T-helper 2 cell (primary cell): ENCODE data around the gene MATK.
"Not testable (repeated sequence)": the region's sequence is repeated elsewhere in the genome, so short reads cannot be mapped to it uniquely, and the experiment has no call there.

ENCODE experiments used
- DNase-seq, 5 experiments: peaks; one replicate each; pipeline versions ENCODE4 v3.0.0 to v3.0.0-alpha.2; 2012 to 2022

The MATK gene

DNA sequence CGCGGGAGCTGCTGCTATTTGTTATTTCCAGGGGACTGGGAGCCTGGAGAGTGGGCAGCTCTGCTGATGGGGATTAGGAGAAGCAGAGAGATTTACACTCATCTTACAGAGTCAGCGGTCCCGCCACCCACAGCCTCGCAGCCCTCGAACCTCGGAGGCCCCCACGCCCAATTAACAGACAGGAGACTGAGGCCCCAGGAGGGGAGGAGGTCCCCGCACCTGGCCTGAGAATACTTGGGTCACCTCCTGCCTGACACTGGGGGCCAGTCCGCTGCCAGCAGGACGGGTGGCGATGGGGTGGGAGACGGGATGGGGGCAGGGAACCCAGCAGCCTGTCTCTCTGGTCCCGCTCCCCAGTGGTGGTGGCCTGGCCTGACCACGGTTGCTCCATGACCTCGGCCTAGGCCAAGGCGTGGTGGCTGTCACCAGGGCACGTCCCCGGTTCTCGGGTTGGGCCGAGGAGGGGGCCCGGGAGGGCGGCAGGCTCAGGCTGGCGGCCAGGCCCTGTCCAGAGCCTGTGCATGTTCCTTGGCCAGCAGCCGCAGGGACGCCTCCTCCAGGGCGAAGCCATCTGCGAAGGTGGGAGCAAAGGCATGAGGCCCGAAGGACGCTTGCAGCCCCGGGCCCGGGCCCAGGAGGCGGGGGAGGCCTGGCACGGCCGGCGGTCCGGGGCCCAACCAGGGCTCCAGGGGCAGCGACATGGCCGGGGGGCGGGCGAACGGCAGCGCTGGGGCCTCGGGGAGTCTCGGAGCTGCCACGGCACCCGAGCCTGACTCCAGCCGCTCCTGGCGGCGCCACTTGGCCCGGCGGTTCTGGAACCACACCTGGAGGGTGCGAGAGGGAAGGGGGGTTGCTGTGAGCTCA, 15.8 kb downstream of the MATK start:
- no peak for DNase-seq

DNA sequence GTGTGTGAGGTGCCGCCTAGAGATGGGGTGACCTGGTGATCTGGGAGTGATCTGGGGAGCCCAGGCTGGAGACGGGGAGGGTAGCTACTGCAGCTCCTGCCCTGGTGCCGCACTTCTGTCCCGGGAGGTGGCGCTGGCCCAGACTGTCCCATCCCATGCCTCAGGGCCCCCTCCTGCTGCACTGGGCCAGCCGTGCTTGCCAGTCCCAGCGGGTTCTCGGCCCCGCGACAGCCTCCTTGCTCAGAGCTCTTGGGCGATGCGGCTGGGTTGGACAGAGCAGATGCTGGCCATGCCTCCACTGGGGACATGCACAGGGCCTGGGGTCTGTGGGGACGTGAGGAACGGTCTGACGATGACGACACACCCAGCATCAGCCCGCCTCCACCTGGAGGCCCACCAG, 16.7 kb downstream of the MATK start:
- DNase-seq = no peak

DNA sequence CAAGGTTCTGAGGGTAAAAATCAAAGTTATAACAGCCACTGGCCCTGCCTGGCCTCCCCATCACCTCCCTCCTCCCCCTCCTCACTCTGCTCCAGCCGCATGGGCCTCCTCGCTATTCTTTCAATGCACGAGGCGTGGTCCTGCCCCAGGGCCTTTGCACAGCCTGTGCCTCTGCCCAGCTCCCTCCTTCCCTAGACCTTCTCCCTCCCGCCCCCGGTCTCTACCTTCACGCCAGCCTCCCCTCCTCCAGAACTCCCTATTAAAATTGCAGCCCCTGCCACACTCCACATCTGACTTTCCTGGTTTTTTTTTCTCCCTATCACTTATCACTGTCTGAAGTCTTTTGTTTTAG, 17.5 kb downstream of the MATK start:
- no peak for DNase-seq

DNA sequence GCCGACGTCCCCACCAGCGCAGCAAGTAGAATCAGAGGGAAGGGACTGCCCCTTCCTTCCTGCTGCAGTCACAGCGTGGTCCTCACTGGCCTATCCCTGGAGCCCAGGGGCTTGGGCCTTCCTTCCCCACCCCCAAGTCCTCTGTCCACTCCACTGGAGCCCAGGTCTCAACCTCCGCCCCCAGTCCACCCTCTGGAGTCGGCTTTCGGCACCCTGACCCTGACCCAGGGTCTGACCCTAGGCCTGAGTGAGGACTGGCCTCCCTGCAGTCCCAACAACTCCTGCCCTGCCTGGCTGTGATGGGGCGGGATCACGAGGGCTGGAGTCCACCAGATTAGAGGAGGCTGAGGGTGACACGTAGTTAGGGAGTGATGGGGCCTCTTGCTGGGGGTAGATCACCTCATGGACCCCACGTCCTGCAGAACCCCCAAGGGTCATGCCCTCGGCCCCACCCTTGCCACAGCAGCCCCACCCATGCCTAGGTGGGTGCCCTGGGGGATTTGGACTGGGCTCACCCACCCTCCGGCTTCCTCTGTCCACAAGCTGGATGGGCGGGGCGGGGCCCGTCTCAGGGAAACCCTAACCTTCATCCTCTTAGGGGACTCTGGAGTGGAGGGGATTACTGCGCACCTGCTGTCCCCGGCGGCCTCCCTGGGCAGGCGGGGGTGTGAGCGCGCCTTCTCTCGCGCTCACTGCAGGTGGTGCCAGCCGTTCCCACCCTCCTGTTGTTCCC, 18.0 kb downstream of the MATK start:
- no peak for DNase-seq

DNA sequence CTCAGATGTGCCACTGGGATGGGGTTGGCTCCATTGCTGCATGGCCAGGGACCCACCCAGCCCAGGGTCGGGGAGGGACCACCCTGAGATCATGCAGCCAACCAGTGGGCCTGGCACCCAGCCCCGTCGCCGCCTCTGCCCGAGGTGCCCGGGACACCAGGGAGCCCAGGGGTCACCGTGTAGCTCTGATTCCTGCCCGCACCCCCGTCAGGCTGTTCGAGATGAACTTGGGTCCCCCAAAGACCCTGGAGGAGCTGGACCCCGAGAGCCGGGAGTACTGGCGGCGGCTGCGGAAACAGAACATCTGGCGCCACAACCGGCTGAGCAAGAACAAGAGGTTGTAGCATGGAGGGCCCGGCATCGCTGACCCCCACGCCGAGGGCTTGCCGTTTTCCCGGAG, 19.1 kb downstream of the MATK start:
- no peak for DNase-seq

DNA sequence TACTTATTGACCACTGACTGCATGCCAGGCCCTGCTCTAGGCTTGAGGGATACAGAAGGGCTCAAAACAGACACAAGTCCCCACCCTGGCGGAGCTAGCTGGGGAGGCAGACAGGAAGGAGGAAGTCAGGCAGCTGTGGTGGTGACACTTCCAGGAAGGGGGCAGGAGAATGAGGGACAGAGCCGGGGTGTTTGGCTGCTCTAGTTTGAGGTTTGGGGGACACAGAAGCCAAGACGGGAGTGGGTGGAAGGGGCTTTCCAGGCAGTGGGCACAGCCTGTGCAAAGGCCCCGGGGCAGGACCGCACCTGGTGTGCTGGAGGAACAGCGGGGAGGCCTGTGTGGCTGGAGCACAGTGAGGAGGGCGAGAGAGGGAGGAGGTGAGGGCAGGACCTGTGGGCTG, 19.7 kb downstream of the MATK start:
- DNase-seq = no peak

DNA sequence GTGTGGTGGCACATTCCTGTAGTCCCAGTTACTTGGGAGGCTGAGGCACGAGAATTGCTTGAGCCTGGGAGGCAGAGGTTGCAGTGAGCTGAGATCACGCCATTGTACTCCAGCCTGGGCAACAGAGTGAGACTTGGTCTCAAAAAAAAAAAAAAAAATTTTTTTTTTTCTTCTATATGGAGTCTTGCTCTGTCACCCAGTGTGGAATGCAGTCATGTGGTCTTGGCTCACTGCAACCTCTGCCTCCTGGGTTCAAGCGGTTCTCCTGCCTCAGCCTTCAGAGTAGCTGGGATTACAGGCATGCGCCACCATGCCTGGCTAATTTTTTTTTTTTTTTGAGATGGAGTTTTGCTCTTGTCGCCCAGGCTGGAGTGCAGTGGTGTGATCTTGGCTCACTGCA, 20.4 kb downstream of the MATK start:
- not testable (repeated sequence) for DNase-seq

DNA sequence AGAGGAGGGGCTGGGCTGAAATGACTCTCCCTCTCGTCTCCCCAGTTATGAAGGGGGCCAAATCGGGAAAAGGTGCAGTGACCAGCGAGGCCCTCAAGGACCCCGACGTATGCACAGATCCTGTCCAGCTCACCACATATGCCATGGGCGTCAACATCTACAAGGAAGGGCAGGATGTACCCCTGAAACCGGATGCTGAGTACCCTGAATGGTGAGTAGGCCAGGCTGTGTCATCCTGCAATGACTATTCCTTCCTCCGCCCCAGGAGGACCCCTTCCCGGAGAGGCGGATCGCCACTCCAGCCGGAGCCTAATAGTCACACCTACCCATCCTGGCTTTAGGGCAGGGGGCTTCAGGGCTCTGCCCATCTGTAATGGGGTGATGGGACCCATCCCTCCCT, 21.1 kb downstream of the MATK start:
- no peak for DNase-seq

DNA sequence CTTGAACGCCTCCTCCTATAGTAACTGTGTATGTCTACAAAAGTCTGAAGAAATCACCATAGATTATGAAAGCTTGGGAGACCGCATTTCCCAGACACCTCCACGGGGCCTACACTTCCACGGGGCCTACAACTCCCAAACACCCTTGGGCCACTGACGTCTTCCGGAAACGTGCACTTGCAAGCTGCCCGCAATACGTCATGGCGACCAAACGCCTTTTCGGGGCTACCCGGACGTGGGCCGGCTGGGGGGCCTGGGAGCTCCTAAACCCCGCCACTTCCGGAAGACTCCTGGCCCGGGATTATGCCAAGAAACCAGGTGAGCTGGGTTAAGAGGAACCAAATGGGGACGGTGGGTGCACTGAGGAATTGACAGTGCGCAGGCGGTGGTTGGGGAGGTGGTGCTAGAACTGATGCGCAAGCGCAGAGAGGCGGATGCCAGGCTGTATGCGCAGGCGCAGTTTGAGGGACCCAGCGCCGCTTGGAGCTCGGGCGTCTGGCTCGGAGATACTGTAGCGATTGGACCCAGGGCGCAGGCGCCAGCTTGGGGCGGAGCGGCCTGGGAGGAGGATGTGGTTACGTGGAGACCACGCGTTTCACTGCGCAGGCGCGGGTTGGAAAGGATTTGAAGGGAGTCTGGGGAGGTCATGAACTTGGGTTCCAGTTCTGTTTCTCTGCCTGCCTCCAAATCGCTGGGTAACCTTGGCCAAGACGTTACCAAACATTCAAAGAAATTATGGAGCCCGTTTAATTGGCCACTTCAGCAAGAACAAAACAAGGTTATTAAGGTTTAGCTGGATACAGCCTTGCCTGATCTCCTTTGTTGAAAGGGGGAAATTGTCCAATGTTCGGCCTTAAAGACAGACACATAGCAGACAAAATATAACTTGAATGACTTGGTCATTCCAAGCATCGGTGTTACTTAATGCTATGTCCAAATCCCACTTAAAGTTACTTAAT, 23.4 kb downstream of the MATK start, which contains the start of gene MRPL54:
TSS of gene MRPL54 (plus strand) at position 182 of the 959 bp plus-strand sequence. CDS start at position 201, 19 bp downstream.
- DNase-seq = peak; percentile 98 to 100 (median 99)

DNA sequence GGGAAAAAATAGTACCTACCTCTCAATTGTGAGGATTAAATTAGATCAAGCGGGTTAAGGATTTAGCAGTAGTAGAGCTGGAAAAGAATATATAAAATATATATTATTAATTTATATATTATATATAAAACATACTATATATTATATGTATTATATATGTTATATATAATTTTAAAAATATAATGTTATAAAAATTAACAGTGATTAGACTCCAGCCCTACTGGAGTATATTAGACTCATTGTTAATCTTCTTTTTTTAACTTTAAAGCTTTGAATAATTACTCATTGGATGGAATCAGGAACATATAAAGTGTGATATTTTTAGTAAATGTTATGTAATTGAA, 24.1 kb downstream of the MATK start:
- DNase-seq = no peak

DNA sequence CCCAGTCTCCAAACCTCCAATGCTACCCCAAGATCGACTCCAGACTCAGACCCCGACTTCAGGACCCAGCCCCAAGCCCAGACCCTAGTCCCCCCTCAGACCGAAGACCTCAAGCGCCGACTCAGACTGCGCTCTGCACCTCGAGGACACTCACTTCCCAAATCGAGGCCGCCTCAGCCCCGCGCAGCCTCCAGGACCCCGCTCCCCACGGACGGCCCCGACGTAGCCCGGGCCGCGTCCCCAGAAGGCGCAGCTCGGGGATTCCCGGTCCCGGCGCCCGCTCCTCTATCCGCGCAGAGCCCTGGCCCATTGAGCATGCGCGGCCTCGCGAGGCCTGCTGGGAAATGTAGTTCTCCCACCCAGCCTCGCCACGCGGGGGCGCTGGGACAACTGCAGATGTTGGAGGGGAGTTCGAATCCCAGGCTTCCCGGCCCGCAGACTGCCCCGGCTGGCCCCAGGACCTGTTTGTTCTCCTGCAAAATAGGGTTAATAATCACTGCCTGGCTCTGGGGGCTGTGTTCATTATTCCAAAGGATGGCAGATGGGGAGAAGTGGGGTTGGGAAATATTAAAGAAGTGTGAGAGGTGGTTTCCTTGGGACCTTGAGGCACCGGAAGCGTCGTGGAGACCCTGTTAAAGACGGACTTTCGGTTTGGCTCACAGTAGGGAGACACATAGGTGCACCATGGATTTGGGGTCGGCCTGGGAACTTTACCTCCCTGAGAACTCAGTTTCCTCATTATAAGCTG, 24.6 kb downstream of the MATK start, which contains the start of gene APBA3:
TSS of gene APBA3 (minus strand) at position 311 of the 748 bp plus-strand sequence. CDS start 1,428 bp downstream, outside the sequence.
- DNase-seq = peak; percentile 90 to 93 (median 91)

DNA sequence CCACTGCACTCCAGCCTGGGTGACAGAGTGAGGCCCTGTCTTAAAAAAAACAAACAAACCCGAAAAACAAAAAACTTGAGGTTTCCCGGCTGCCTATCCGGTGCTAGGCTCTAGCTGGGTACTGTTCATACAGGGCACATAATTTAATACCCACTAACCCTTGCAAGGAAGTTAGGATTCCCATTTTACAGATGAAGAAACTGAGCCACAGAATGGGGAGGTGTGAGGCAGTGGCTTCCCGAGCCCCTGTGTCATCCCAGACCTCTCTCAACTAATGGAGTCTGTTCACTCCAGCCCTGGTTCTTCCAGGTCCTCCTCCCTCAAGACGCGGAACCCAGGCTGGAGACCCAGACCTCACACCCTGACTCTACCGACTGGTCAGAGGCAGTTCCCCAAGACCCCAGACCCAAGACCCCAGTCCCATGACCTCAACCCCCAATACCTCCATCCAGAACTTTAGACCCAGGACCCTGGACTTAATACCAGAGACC, 25.3 kb downstream of the MATK start:
- DNase-seq = peak in 2 of 5 experiments; percentile 32 to 67

DNA sequence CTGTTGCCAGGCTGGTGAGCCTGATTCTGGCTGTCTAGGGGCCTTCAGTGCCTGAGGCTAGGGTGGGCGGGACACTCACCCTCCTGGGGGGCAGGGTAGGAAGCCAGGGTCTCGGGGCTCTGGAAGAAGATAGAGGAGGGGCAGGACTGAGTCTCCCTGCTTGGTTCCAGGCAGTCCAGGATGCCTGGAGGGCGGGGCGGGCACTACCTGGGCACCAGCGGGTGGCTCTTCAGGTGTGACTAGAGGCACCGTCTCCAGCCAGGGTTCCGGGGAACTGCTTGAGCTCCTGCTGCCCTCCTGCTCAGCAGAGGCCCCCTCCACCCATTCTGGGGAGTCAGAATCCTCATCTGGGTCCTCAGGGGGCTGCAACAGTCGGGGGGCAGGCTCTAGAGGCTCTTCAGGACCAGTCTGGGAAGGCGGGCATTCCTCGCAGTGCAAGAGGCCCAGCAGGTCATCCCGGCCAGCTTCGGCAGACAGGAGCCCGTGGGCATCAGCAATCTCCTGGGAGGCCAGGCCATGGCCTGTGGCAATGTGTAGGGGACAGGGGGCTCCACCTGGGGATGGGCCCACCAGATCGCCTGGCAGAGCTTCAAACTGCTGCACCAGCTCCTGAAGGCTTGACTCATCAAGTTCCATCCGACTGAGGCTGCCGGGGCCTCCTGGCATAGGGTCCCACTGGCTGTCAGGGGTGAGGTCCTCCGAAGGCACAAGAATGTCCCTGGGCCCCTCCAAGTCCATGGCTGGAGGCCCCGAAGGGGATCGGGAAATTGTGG, 26.5 kb downstream of the MATK start:
- DNase-seq = no peak

DNA sequence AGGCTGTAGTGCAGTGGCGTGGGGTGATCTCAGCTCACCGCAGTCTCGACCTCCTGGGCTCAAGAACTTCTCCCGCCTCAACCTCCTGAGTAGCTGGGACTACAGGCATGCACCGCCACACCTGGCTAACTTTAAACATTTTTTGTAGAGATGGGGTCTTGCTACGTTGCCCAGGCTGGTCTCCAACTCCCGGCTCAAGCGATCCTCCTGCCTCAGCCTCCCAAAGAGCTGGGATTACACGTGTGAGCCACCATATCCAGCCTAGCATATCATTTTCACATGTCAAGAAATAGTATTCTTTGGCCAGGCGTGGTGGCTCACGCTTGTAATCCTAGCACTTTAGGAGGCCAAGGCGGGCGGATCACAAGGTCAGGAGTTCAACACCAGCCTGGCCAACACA, 27.9 kb downstream of the MATK start:
- DNase-seq = not testable (repeated sequence)

DNA sequence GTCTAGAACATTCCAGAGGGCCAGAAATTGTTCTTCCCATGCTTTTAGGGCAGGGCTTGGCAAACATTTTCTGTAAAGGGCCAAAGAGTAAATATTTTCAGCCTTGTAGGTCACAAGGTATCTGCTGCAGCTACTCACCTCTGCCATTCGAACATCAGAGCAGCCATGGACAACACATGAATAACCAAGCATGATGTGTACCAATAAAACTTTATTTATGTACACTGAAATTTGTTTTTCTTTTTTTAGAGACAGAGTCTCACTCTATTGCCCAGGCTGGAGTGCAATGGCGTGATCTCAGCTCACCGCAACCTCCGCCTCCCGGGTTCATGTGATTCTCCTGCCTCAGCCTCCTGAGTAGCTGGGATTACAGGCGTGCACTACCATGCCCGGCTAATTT, 28.5 kb downstream of the MATK start:
- not testable (repeated sequence) for DNase-seq

DNA sequence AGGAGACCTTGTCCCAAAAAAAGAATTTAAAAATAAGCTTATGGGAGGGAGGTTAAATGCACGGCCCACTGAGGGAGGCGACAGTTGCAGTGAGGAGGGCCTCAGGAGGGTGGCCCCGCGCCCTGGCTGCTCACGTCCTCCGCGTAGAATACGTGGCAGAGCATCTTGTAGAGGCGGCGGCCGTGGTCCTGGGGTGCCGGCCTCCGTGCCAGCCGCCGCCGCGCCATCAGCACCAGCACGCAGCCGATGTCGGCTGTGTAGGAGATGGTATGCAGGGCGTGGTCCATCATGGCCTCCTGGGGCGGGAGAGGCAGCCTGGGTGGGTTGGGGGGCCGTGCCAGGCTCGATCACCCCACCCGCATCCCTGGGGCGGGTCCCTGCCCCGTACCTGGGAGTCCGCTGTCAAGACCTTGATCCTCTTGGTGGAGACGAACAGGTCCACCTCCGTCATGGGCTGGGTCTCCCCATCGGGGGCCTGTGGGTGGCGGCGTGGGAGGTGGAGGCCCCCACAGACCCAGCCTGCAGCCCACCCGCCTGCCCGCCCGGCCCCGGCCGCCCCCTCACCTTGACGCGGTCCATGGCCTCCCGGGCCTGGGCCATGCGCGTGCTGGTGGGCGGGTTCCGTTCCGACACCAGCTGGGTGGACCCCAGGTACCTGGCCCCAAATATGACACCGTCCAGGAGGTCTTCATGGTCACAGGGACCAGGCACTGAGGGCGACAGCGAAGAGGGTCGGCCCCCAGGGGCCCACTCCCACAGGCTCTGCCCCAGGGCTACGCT, 32.4 kb downstream of the MATK start:
- no peak for DNase-seq

DNA sequence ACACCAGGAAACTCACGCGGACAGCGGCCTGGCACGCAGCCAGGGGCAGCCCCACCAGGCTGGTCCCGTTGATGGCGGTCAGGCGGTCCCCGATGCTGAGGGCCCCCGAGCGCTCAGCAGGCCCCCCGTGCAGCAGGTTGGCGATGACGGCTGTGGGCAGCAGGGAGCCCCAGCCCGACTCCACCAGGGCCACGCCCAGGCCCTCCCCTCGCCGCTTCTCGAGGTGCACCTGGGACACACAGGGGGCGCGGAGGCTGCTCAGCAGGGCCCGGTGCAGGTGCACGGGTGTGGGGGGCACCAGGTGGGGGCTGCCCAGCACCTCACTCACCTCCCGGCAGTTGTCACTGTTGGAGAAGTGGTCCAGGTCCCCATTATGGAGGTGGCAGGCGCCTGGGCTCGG, 33.7 kb downstream of the MATK start:
- DNase-seq = no peak

DNA sequence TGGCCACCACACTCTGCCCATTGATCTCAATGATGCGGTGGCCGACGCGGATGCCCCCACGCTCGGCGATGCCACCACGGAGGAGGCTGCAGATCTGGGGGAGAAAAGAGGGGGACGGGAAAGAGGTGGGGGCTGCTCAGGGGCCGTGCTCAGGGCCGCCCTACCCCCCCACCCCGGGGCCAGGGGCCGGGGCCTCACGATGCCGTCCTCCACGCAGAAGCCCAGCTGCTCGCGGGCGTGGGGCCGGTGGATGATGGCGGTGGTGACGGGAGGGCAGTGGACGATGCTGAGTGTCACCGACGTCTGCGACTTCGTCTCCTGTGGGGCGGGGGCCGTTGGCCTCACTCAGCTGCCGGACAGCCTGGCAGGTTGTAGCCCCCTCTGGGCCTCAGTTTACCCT, 34.9 kb downstream of the MATK start:
- no peak for DNase-seq

DNA sequence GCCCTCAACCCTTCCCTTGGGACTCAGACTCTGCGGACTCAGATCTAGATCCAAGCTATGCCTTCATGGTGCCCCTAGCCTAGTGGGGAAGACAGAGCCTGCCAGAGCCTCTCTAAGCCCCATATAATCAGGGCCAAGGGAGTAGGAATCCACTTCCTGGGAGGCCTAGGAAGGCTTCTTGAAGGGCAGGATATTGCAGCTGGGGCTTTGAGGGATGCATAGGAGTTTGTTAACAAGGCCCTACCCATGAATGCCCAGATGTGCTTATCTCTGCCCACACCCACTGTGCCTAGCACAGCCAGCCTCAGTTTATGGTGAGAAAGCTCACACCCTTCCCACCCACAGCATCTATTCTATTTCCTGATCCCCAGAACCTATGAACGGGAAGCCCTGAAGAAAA, 36.0 kb downstream of the MATK start:
- no peak for DNase-seq

DNA sequence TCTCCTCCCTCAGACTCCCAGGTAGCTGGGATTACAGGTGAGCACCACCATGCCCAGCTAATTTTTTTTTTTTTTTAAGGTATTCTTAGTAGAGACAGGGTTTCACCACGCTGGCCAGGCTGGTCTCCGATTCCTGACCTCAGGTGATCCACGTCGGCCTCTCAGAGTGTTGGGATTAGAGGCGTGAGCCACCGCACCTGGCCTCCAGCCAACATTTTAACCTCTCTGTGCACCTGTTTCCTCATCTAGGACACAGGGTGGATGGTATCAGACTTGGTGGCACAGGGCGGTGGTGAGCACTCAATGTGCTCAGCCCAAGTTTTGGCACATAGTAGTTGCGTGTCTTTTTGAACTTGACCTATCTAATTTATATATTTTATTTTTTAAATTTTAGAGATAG, 37.2 kb downstream of the MATK start:
- DNase-seq = no peak
